ENCODE data around the gene TP63. TPM values are rescaled to one million over a fixed set of nuclear protein-coding genes. Genes with fewer than 3 reads are reported as not detected.

The TP63 gene
- total RNA-seq, 1 donor from 2014 or later: 1.1 TPM

DNA sequence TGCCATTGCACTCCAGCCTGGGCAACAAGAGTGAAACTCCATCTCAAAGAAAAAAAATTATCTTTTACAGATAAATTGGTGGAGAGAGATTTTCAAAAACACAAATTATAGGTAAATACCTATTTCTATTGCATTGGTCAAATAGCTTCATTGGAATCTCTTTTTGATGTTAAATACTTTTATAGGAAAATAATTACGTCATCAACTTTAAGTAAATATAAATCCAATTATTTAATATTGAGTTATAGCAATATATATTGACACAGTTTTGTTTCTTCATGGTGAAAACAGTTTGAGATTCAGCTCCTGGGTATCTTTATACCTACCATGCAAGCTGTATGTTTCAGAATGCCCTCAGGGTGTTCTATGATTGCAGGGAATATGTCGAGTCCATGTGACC is 172.1 kb downstream of the TP63 start:
- H3K36me3 Mint-ChIP-seq (ENCODE audit: low read depth, unreplicated experiment): no peaks in the 10 kb centered on the region
- H3K9me3 ChIP-seq (ENCODE audit: insufficient read depth, low read depth, low read length): no peaks in the 10 kb centered on the region
- DNase-seq (ENCODE audit: low read depth) (no peak), FAIRE-seq (no peak)
- no peak overlapping the region for H3K27ac ChIP-seq (ENCODE audit: low read depth, low read length)
- H3K36me3 ChIP-seq (ENCODE audit: insufficient read depth, low read length): no peaks in the 10 kb centered on the region
- no peaks in the 10 kb centered on the region for H3K27me3 ChIP-seq (ENCODE audit: insufficient read depth, low read length)
- H3K4me3 Mint-ChIP-seq (ENCODE audit: unreplicated experiment): no peak overlapping the region
- H3K4me1 ChIP-seq (ENCODE audit: insufficient read depth, low read length): no peaks in the 10 kb centered on the region
- H2AFZ ChIP-seq (ENCODE audit: low read depth, low read length): no peak overlapping the region
- H3K4me1 Mint-ChIP-seq (ENCODE audit: low read depth, unreplicated experiment): peaks cover 10% of the 10 kb centered on the region
- H3K4me3 ChIP-seq (ENCODE audit: insufficient read depth, low read depth, low read length): no peak overlapping the region
- H3K27ac Mint-ChIP-seq (ENCODE audit: unreplicated experiment): no peak overlapping the region
- no peak overlapping the region for H3K9ac ChIP-seq (ENCODE audit: low read length)
- H3K4me2 ChIP-seq (ENCODE audit: low read length): no peak overlapping the region
- H4K20me1 ChIP-seq (ENCODE audit: insufficient read depth, low read length): no peaks in the 10 kb centered on the region
- H3K27me3 Mint-ChIP-seq (ENCODE audit: low read depth, unreplicated experiment): no peaks in the 10 kb centered on the region
- no peak for TF ChIP-seq EZH2 (IDR thresholded peaks at IDR 0.05; ENCODE audit: insufficient read depth, low read length)
- TF ChIP-seq, protein P1, sequence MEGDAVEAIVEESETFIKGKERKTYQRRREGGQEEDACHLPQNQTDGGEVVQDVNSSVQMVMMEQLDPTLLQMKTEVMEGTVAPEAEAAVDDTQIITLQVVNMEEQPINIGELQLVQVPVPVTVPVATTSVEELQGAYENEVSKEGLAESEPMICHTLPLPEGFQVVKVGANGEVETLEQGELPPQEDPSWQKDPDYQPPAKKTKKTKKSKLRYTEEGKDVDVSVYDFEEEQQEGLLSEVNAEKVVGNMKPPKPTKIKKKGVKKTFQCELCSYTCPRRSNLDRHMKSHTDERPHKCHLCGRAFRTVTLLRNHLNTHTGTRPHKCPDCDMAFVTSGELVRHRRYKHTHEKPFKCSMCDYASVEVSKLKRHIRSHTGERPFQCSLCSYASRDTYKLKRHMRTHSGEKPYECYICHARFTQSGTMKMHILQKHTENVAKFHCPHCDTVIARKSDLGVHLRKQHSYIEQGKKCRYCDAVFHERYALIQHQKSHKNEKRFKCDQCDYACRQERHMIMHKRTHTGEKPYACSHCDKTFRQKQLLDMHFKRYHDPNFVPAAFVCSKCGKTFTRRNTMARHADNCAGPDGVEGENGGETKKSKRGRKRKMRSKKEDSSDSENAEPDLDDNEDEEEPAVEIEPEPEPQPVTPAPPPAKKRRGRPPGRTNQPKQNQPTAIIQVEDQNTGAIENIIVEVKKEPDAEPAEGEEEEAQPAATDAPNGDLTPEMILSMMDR (IDR thresholded peaks at IDR 0.05; ENCODE audit: insufficient read depth, low read depth, low read length): no peak
- no peaks in the 10 kb centered on the region for H3K79me2 ChIP-seq (ENCODE audit: insufficient read depth, low read length)
- no peaks in the 10 kb centered on the region for H3K9me3 Mint-ChIP-seq (ENCODE audit: unreplicated experiment)

DNA sequence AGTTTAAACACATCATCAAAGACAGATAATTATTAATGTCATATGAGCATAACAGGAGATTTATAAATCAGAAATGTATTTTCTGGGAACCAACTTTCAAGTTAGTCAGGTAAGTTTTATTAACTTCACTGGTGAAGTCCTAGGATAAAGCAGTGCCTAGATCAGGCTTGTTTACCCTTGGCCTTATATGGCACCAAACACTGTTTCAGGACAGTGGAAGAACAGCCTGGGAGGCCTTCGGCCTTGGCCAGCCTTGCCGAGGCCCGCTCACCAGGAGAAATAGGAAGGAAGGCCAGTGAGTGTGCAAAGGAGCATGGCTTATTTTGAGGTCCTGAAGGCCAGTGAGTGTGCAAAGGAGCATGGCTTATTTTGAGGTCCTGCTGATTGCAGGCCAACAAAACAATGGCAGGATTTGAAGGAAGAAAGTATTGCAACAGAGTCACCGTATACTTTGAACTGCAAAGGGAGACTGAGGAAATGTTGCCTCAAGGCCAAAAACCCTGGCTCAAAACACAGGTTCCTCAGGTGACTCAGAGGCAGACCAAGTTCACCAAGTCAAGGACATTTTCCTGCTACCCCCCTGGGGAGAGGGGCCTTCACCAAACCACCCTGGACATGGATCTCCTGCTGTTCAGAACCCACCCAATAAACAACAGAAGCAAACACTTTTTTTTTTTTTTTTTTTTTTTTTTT is 174.3 kb downstream of the TP63 start:
- no peak overlapping the region for H3K4me2 ChIP-seq (ENCODE audit: low read length)

More for the DNA sequence above, 174.3 kb downstream of the TP63 start:
- no peaks in the 10 kb centered on the region for H4K20me1 ChIP-seq (ENCODE audit: insufficient read depth, low read length)
- Mint-ChIP-seq H3K9me3 (ENCODE audit: unreplicated experiment) (no peaks in the 10 kb centered on the region), H3K27ac (ENCODE audit: unreplicated experiment) (peak overlapping the region; percentile 18), H3K4me1 (ENCODE audit: low read depth, unreplicated experiment) (peaks cover 4% of the 10 kb centered on the region), H3K4me3 (ENCODE audit: unreplicated experiment) (no peak overlapping the region), H3K27me3 (ENCODE audit: low read depth, unreplicated experiment) (no peaks in the 10 kb centered on the region), H3K36me3 (ENCODE audit: low read depth, unreplicated experiment) (no peaks in the 10 kb centered on the region)
- FAIRE-seq: no peak
- H3K27ac ChIP-seq (ENCODE audit: low read depth, low read length): no peak overlapping the region
- H2AFZ ChIP-seq (ENCODE audit: low read depth, low read length): no peak overlapping the region
- H3K9me3 ChIP-seq (ENCODE audit: insufficient read depth, low read depth, low read length): no peaks in the 10 kb centered on the region
- no peak for TF ChIP-seq EZH2 (IDR thresholded peaks at IDR 0.05; ENCODE audit: insufficient read depth, low read length)
- TF ChIP-seq, protein P1 (IDR thresholded peaks at IDR 0.05; ENCODE audit: insufficient read depth, low read depth, low read length): no peak
- no peak for DNase-seq (ENCODE audit: low read depth)
- no peaks in the 10 kb centered on the region for H3K27me3 ChIP-seq (ENCODE audit: insufficient read depth, low read length)
- no peaks in the 10 kb centered on the region for H3K36me3 ChIP-seq (ENCODE audit: insufficient read depth, low read length)
- no peaks in the 10 kb centered on the region for H3K79me2 ChIP-seq (ENCODE audit: insufficient read depth, low read length)
- no peak overlapping the region for H3K9ac ChIP-seq (ENCODE audit: low read length)
- no peak overlapping the region for H3K4me3 ChIP-seq (ENCODE audit: insufficient read depth, low read depth, low read length)
- no peaks in the 10 kb centered on the region for H3K4me1 ChIP-seq (ENCODE audit: insufficient read depth, low read length)

Measured in astrocyte (in vitro differentiated cells and primary cell).